ENCODE results near the gene WDR1. TPM values are rescaled to one million over a fixed set of nuclear protein-coding genes. Genes with fewer than 3 reads are reported as not detected.

WDR1 gene
- total and polyA plus RNA-seq, 2 of the 13 experiments (the other 11 are each of a cell fraction or from before 2014, with no cell fraction given) = 106 to 198 TPM

DNA sequence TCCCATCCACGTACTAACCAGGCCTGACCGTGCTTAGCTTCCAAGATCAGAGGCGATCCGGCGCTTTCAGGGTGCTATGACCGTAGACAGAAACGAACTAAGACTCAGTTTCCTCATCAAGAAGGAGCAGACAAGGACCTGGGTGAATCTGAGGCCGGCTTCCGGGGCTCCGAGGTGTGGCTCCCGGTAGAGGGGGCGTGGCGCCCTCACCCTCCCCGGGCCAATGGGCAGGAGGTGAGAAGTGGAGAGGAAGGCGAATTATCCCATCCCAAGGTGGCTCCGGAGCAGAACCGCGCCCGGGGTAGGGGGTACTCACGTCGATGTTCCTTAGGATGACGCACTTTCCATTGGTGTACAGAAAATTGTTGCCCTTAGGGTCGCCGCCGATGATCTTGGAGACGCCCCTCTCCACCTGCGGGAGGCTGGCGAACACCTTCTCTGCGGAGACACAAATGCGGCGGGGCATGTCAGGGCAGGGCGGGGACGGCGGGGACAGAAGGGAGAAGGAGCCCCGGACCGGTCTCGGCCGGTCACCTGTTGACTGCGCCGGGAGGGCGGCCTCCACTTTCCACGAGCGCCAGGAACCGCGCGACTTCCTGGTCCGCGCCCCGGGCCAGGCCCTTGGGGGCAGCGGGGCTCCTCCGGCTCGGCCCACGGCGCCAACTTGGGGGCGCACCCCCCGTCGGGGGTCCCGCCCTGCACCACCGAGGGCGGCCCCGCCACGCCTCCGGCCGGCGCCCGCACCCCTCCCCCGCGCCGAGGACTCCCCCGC is 616 bp downstream of the WDR1 start (continued):
- TF ChIP-seq ZFY (CRISPR knock-in tag; IDR thresholded peaks at IDR 0.05) (0 out of 2 replicates have a peak, but pooled peaks have one; percentile 3), THAP8 (CRISPR knock-in tag; IDR thresholded peaks at IDR 0.05; ENCODE audit: borderline replicate concordance) (no peak), ZNF446 (CRISPR knock-in tag; IDR thresholded peaks at IDR 0.05) (peak; percentile 57), ZNF496 (CRISPR knock-in tag; IDR thresholded peaks at IDR 0.05; ENCODE audit: insufficient replicate concordance) (no peak), POLR2G (IDR thresholded peaks at IDR 0.05; ENCODE audit: low read depth, low read length) (peak; percentile 57; the same call in 1 of the 2 replicates), REPIN1 (CRISPR knock-in tag; IDR thresholded peaks at IDR 0.05; ENCODE audit: borderline replicate concordance, low read depth) (no peak), TBX2 (CRISPR knock-in tag; IDR thresholded peaks at IDR 0.05; ENCODE audit: borderline replicate concordance) (0 out of 2 replicates have a peak, but pooled peaks have one; percentile 56), THAP7 (CRISPR knock-in tag; IDR thresholded peaks at IDR 0.05) (no peak)

- ATAC-seq (peak; percentile 81), DNase-seq (ENCODE audit: low spot score) (peak; percentile 82), FAIRE-seq (peak; percentile 60)
- Histone ChIP-seq H3K9ac (ENCODE audit: insufficient read depth, low read depth, low read length) (peak overlapping the region; percentile 86), H3K4me1 (ENCODE audit: insufficient read depth, low read length) (peaks cover 89% of the 10 kb centered on the region), H3K79me2 (ENCODE audit: insufficient read depth, low read length) (peaks cover 62% of the 10 kb centered on the region), H3K36me3 (replicated peaks in 1 of 2; ENCODE audit: control insufficient read depth in 1 of 2, insufficient read depth in 2 of 2, low read length in 2 of 2) (peaks cover 21 to 48% of the 10 kb centered on the region in 2 experiments), H4K20me1 (ENCODE audit: insufficient read depth, low read length) (peaks cover 14% of the 10 kb centered on the region; the same call in 1 of the 2 replicates), H2AFZ (ENCODE audit: low read length) (no peak overlapping the region), H3K4me3 (replicated peaks in 1 of 3; ENCODE audit: insufficient read depth in 1 of 3, low read depth in 2 of 3, low read length in 3 of 3) (peak overlapping the region; percentile 74 to 93 (median 88)), H3K9me3 (ENCODE audit: low read length) (no peaks in the 10 kb centered on the region), H3K27ac (ENCODE audit: extremely low read length, insufficient read depth, low read length) (peak overlapping the region; percentile 71), H3K4me2 (ENCODE audit: low read depth, low read length) (peak overlapping the region; percentile 92), H3K27me3 (ENCODE audit: control insufficient read depth in 1 of 2, insufficient read depth in 2 of 2, low read length in 2 of 2) (no peaks in the 10 kb centered on the region)
- POLR2A ChIA-PET = interaction anchor here (0.7 to 4.5 kb wide), 5 partner anchors 10 to 95 kb away, joined by 3 to 29 read pairs (median 4); partner anchors contain the start of gene SLC2A9
- in situ Hi-C loops (cut with HindIII; ENCODE audit: extremely low pct_ligation_motif_present, low pct_unique_long_range_greater_than_20kb) (no loop called here), intact Hi-C loops (cut with micrococcal nuclease; ENCODE audit: unreplicated experiment) (no loop called here)
- CTCF ChIA-PET (ENCODE audit: low intra/inter-chr PET ratio, low total read pairs) = no interaction called here
- BruUV-seq (replicated peaks) = TSS peak; percentile 55
- WGBS (ENCODE audit: low lambda C conversion rate) = 9% methylated on average over 6 of the region's 15 CpGs
- peak; percentile 49; the same call in 1 of the 2 replicates for TF ChIP-seq TAF1 (CRISPR knock-in tag; IDR thresholded peaks at IDR 0.05)
- TF ChIP-seq ZNF713 (CRISPR knock-in tag; IDR thresholded peaks at IDR 0.05) = no peak
- TF ChIP-seq KLF11 (CRISPR knock-in tag; IDR thresholded peaks at IDR 0.05) = no peak
- 0 out of 4 replicates have a peak, but pooled peaks of 1 of the 2 experiments have one; percentile 58 for TF ChIP-seq POLR2A (IDR thresholded peaks at IDR 0.05; ENCODE audit: insufficient read depth in 1 of 2, low read depth in 2 of 2, low read length in 2 of 2)
- no peak for TF ChIP-seq ZBTB21 (CRISPR knock-in tag; IDR thresholded peaks at IDR 0.05)
- no peak for TF ChIP-seq WIZ (CRISPR knock-in tag; IDR thresholded peaks at IDR 0.05)
- no peak for TF ChIP-seq ETV6 (CRISPR knock-in tag; conservative IDR thresholded peaks at IDR 0.05)
- no peak for TF ChIP-seq JUND (CRISPR knock-in tag; IDR thresholded peaks at IDR 0.05)
- TF ChIP-seq ZNF543 (CRISPR knock-in tag; IDR thresholded peaks at IDR 0.05) = peak; percentile 62; the same call in 1 of the 2 replicates
- TF ChIP-seq, protein P1, sequence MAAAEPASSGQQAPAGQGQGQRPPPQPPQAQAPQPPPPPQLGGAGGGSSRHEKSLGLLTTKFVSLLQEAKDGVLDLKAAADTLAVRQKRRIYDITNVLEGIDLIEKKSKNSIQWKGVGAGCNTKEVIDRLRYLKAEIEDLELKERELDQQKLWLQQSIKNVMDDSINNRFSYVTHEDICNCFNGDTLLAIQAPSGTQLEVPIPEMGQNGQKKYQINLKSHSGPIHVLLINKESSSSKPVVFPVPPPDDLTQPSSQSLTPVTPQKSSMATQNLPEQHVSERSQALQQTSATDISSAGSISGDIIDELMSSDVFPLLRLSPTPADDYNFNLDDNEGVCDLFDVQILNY (CRISPR knock-in tag; conservative IDR thresholded peaks at IDR 0.05) = no peak
- TF ChIP-seq HOXA3 (CRISPR knock-in tag; IDR thresholded peaks at IDR 0.05) = peak; percentile 29; the same call in 1 of the 2 replicates
- TF ChIP-seq ZNF883 (CRISPR knock-in tag; IDR thresholded peaks at IDR 0.05; ENCODE audit: not compliant biosample characterization) = no peak
- no peak for TF ChIP-seq AGO1 (IDR thresholded peaks at IDR 0.05; ENCODE audit: low read depth, low read length, poor library complexity, severe bottlenecking)
- no peak for TF ChIP-seq RXRA (CRISPR knock-in tag; IDR thresholded peaks at IDR 0.05)
These were observed 1.3 kb downstream of the WDR1 start for GRCh38 chr4:10115271-10115796.
